ENCODE results near the gene TEKTIP1. TPM values are rescaled to one million over a fixed set of nuclear protein-coding genes. Genes with fewer than 3 reads are reported as not detected.

Gene TEKTIP1
- total and polyA plus RNA-seq, 2 of the 4 experiments (the other 2 are of a cell fraction), result not detected

GRCh38 chr19:3535981-3536380 lies 3.0 kb upstream of the TEKTIP1 start:
- no peak overlapping the region for H3K14ac ChIP-seq (replicated peaks; ENCODE audit: low read depth, low read length)
- H3K36me3 ChIP-seq (ENCODE audit: control insufficient read depth, insufficient read depth, low read length), result peaks cover 54% of the 10 kb centered on the region
- H3K79me1 ChIP-seq (ENCODE audit: low read depth in 1 of 2, low read length in 2 of 2), result peaks cover 9 to 31% of the 10 kb centered on the region in 2 experiments; a peak in 3 of 4 replicates
- no peak overlapping the region for H2AK5ac ChIP-seq (ENCODE audit: low read depth, low read length)
- no peaks in the 10 kb centered on the region for H3K9me3 ChIP-seq (ENCODE audit: control insufficient read depth, insufficient read depth, low read length)
- H3K4ac ChIP-seq (ENCODE audit: low read depth, low read length), result no peak overlapping the region
- H2BK5ac ChIP-seq (ENCODE audit: low read depth, low read length, poor library complexity, severe bottlenecking), result no peak overlapping the region
- no peaks in the 10 kb centered on the region for H3K27me3 ChIP-seq (ENCODE audit: control insufficient read depth, insufficient read depth, low read length)
- H3K18ac ChIP-seq (ENCODE audit: low read depth, low read length), result no peak overlapping the region
- no TSS peak for BruUV-seq (replicated peaks)
- H3K27ac ChIP-seq (ENCODE audit: insufficient read depth, low read length), result no peak overlapping the region
- H3K23ac ChIP-seq (ENCODE audit: low read depth, low read length), result no peak overlapping the region
- in situ Hi-C loops (cut with MboI; ENCODE audit: low sequenced_read_pairs) (no loop called here), dilution Hi-C loops (cut with HindIII; ENCODE audit: low sequenced_read_pairs, unreplicated experiment) (no loop called here), intact Hi-C loops (cut with micrococcal nuclease) (no loop called here)
- H2BK15ac ChIP-seq (ENCODE audit: low read depth, low read length), result no peak overlapping the region
- no peaks in the 10 kb centered on the region for H3K4me1 ChIP-seq (ENCODE audit: control insufficient read depth, insufficient read depth, low read length)
- DNase-seq (no peak), ATAC-seq (ENCODE audit: low read depth) (no peak)
- H4K91ac ChIP-seq (ENCODE audit: insufficient read depth, low read depth, low read length), result no peak overlapping the region
- CTCF ChIA-PET, result no interaction called here
- H2AK9ac ChIP-seq (replicated peaks; ENCODE audit: low read depth, low read length, poor library complexity), result no peak overlapping the region
- no peak overlapping the region for H3K4me3 ChIP-seq (ENCODE audit: insufficient read depth, low read depth, low read length)
- H3K4me2 ChIP-seq (ENCODE audit: low read depth, low read length), result no peak overlapping the region
- no peak overlapping the region for H4K5ac ChIP-seq (ENCODE audit: low read depth, low read length)
- TF ChIP-seq CEBPB (IDR thresholded peaks at IDR 0.05; ENCODE audit: low read depth, low read length) (no peak), MAFK (IDR thresholded peaks at IDR 0.05; ENCODE audit: low read depth, low read length) (no peak), CTCF (conservative IDR thresholded peaks at IDR 0.05; ENCODE audit: low read depth, low read length) (no peak), RCOR1 (IDR thresholded peaks at IDR 0.05; ENCODE audit: insufficient replicate concordance, low read length) (no peak), MXI1 (IDR thresholded peaks at IDR 0.05; ENCODE audit: borderline replicate concordance, low read depth, low read length) (no peak), MAZ (IDR thresholded peaks at IDR 0.05; ENCODE audit: borderline replicate concordance, low read depth, low read length) (no peak), RAD21 (IDR thresholded peaks at IDR 0.05; ENCODE audit: low read length) (no peak), ELK1 (IDR thresholded peaks at IDR 0.05; ENCODE audit: borderline replicate concordance, low read depth, low read length) (no peak), FOS (IDR thresholded peaks at IDR 0.05; ENCODE audit: low read depth, low read length) (no peak), NFE2L2 (IDR thresholded peaks at IDR 0.05; ENCODE audit: low read depth, low read length) (no peak), BHLHE40 (IDR thresholded peaks at IDR 0.05; ENCODE audit: low read depth, low read length) (no peak), CHD1 (IDR thresholded peaks at IDR 0.05; ENCODE audit: low read depth, low read length) (no peak), RFX5 (IDR thresholded peaks at IDR 0.05; ENCODE audit: low read depth, low read length) (no peak)
- no peak overlapping the region for H2BK20ac ChIP-seq (ENCODE audit: low read depth, low read length)
- no CpG with 5 or more reads among the region's 10 CpGs for WGBS, 2 experiments (ENCODE audit: extremely low coverage in 2 of 2, insufficient read length in 1 of 2)
- H3K56ac ChIP-seq (ENCODE audit: extremely low read depth, insufficient read depth, low read length), result no peak overlapping the region
- H2BK120ac ChIP-seq (ENCODE audit: low read depth, low read length), result no peak overlapping the region
- H2AFZ ChIP-seq (replicated peaks; ENCODE audit: low read length, poor library complexity), result no peak overlapping the region
- H3K9ac ChIP-seq (ENCODE audit: low read depth, low read length), result no peak overlapping the region
- H4K20me1 ChIP-seq (ENCODE audit: insufficient read depth, low read length), result peaks cover 30% of the 10 kb centered on the region
- H4K8ac ChIP-seq (ENCODE audit: low read depth in 2 of 2, low read length in 2 of 2), result no peak overlapping the region
- POLR2A ChIA-PET (ENCODE audit: unreplicated experiment), result no interaction called here
- no peaks in the 10 kb centered on the region for H3K9me1 ChIP-seq (ENCODE audit: insufficient read depth, low read length)

All from IMR-90 (cell line).